ENCODE measurements around the gene CAMSAP1. TPM values are rescaled to one million over a fixed set of nuclear protein-coding genes. Genes with fewer than 3 reads are reported as not detected.

CAMSAP1 gene
- total and polyA plus RNA-seq, 2 donors from 2014 or later: 3.3 to 38.6 TPM

- DNase-seq (no peak), FAIRE-seq (no peak)
- no peak overlapping the region for H3K4me3 ChIP-seq (ENCODE audit: low read length in 3 of 3)
- no peaks in the 10 kb centered on the region for H3K36me3 ChIP-seq (ENCODE audit: control insufficient read depth in 2 of 3, insufficient read depth in 3 of 3, low read length in 3 of 3)
- no peak for TF ChIP-seq CTCF (IDR thresholded peaks at IDR 0.05; ENCODE audit: borderline replicate concordance, extremely low read depth, insufficient read depth)
- H3K4me1 ChIP-seq (ENCODE audit: control insufficient read depth in 2 of 3, insufficient read depth in 2 of 3, low read depth in 1 of 3, low read length in 3 of 3): no peaks in the 10 kb centered on the region
- no peak overlapping the region for H3K27ac ChIP-seq (ENCODE audit: low read depth in 2 of 2, low read length in 2 of 2)
- no peaks in the 10 kb centered on the region for H3K27me3 ChIP-seq (ENCODE audit: control insufficient read depth, insufficient read depth, low read length)
- no peak overlapping the region for H3K9ac ChIP-seq (ENCODE audit: low read length in 3 of 3)
- no peaks in the 10 kb centered on the region for H3K9me3 ChIP-seq (ENCODE audit: control insufficient read depth in 2 of 3, insufficient read depth in 1 of 3, low read length in 3 of 3)
- intact Hi-C loops (cut with DNase I): no loop called here
Observed at GRCh38 chr9:135874859-135875258, 32.5 kb downstream of the CAMSAP1 start.

GRCh38 chr9:135869909-135870308 is 37.4 kb downstream of the CAMSAP1 start:
- intact Hi-C loops (cut with DNase I): no loop called here
- no peak overlapping the region for H3K4me3 ChIP-seq (ENCODE audit: low read length in 3 of 3)
- H3K9me3 ChIP-seq (ENCODE audit: control insufficient read depth in 2 of 3, insufficient read depth in 1 of 3, low read length in 3 of 3): no peaks in the 10 kb centered on the region
- H3K36me3 ChIP-seq (ENCODE audit: control insufficient read depth in 2 of 3, insufficient read depth in 3 of 3, low read length in 3 of 3): peaks cover 0 to 3% (median 0%) of the 10 kb centered on the region in 3 donors
- no peak overlapping the region for H3K27ac ChIP-seq (ENCODE audit: low read depth in 2 of 2, low read length in 2 of 2)
- no peak for TF ChIP-seq CTCF (IDR thresholded peaks at IDR 0.05; ENCODE audit: borderline replicate concordance, extremely low read depth, insufficient read depth)
- DNase-seq (no peak), FAIRE-seq (no peak)
- H3K27me3 ChIP-seq (ENCODE audit: control insufficient read depth, insufficient read depth, low read length): no peaks in the 10 kb centered on the region
- H3K4me1 ChIP-seq (ENCODE audit: control insufficient read depth in 2 of 3, insufficient read depth in 2 of 3, low read depth in 1 of 3, low read length in 3 of 3): no peaks in the 10 kb centered on the region
- no peak overlapping the region for H3K9ac ChIP-seq (ENCODE audit: low read length in 3 of 3)

GRCh38 chr9:135865531-135865930 is 41.8 kb downstream of the CAMSAP1 start:
- H3K4me1 ChIP-seq (ENCODE audit: control insufficient read depth in 2 of 3, insufficient read depth in 2 of 3, low read depth in 1 of 3, low read length in 3 of 3): peaks cover 0 to 3% (median 0%) of the 10 kb centered on the region in 3 donors
- no peak overlapping the region for H3K4me3 ChIP-seq (ENCODE audit: low read length in 3 of 3)
- no peak overlapping the region for H3K27ac ChIP-seq (ENCODE audit: low read depth in 2 of 2, low read length in 2 of 2)
- intact Hi-C loops (cut with DNase I): no loop called here
- no peaks in the 10 kb centered on the region for H3K27me3 ChIP-seq (ENCODE audit: control insufficient read depth, insufficient read depth, low read length)
- no peak for FAIRE-seq
- no peak overlapping the region for H3K9ac ChIP-seq (ENCODE audit: low read length in 3 of 3)
- DNase-seq: no peak
- peaks cover 0 to 3% (median 0%) of the 10 kb centered on the region in 3 donors for H3K36me3 ChIP-seq (ENCODE audit: control insufficient read depth in 2 of 3, insufficient read depth in 3 of 3, low read length in 3 of 3)
- TF ChIP-seq CTCF (IDR thresholded peaks at IDR 0.05; ENCODE audit: borderline replicate concordance, extremely low read depth, insufficient read depth): no peak
- H3K9me3 ChIP-seq (ENCODE audit: control insufficient read depth in 2 of 3, insufficient read depth in 1 of 3, low read length in 3 of 3): no peaks in the 10 kb centered on the region

- FAIRE-seq (no peak), DNase-seq (peak; percentile 57 to 75 (median 65))
- H3K27me3 ChIP-seq (ENCODE audit: control insufficient read depth, insufficient read depth, low read length): no peaks in the 10 kb centered on the region
- peak; percentile 70 for TF ChIP-seq CTCF (IDR thresholded peaks at IDR 0.05; ENCODE audit: borderline replicate concordance, extremely low read depth, insufficient read depth)
- intact Hi-C loops (cut with DNase I): no loop called here
- H3K9ac ChIP-seq (ENCODE audit: low read length in 3 of 3): no peak overlapping the region
- peaks cover 0 to 3% (median 0%) of the 10 kb centered on the region in 3 donors for H3K36me3 ChIP-seq (ENCODE audit: control insufficient read depth in 2 of 3, insufficient read depth in 3 of 3, low read length in 3 of 3)
- no peak overlapping the region for H3K4me3 ChIP-seq (ENCODE audit: low read length in 3 of 3)
- no peak overlapping the region for H3K27ac ChIP-seq (ENCODE audit: low read depth in 2 of 2, low read length in 2 of 2)
- peaks cover 0 to 3% (median 0%) of the 10 kb centered on the region in 3 donors for H3K4me1 ChIP-seq (ENCODE audit: control insufficient read depth in 2 of 3, insufficient read depth in 2 of 3, low read depth in 1 of 3, low read length in 3 of 3)
- no peaks in the 10 kb centered on the region for H3K9me3 ChIP-seq (ENCODE audit: control insufficient read depth in 2 of 3, insufficient read depth in 1 of 3, low read length in 3 of 3)
Observed at GRCh38 chr9:135864447-135865049, 42.8 kb downstream of the CAMSAP1 start.
